Tongue (tissue), 2 donors: Measurements from ENCODE around the gene ATF4. TPM values are rescaled to one million over a fixed set of nuclear protein-coding genes. Genes with fewer than 3 reads are reported as not detected.

Experiments used
- DNase-seq: peaks from one replicate; pipeline ENCODE4 v3.0.0-alpha.2; 2015
- total RNA-seq: library from RNA; depleted of rRNA; stranded (reverse); fragments of >200 nt; gene quantifications from one replicate; pipeline ENCODE4 v1.2.3, GENCODE V29; 2014

The ATF4 gene
- total RNA-seq, 1 donor from 2014 or later, result 124 TPM

- no peak for DNase-seq
These were observed 38.6 kb downstream of the ATF4 start for GRCh38 chr22:39558950-39559349.

- DNase-seq, result no peak
These were observed 39.2 kb downstream of the ATF4 start for GRCh38 chr22:39559456-39560105.

- no peak for DNase-seq
These were observed 39.8 kb downstream of the ATF4 start for GRCh38 chr22:39560127-39560526.

GRCh38 chr22:39562839-39563489 lies 42.6 kb downstream of the ATF4 start:
- DNase-seq, result no peak

- no peak for DNase-seq
These were observed 43.4 kb downstream of the ATF4 start for GRCh38 chr22:39563571-39564428.

- DNase-seq, result no peak
These were observed 45.1 kb downstream of the ATF4 start for GRCh38 chr22:39565414-39565944.

- DNase-seq, result no peak
These were observed 47.0 kb downstream of the ATF4 start for GRCh38 chr22:39567135-39567946.

- no peak for DNase-seq
These were observed 48.1 kb downstream of the ATF4 start for GRCh38 chr22:39568278-39568981.

GRCh38 chr22:39569066-39569465 lies 48.7 kb downstream of the ATF4 start:
- DNase-seq, result no peak

- no peak for DNase-seq
These were observed 49.9 kb downstream of the ATF4 start for GRCh38 chr22:39570226-39570625.

GRCh38 chr22:39570665-39571064 lies 50.3 kb downstream of the ATF4 start, which contains the start of gene CACNA1I:
Gene CACNA1I, plus strand, starts transcription at chr22:39570753. Its CDS starts 0 bp downstream, at chr22:39570753.
- DNase-seq, result no peak

- DNase-seq, result no peak
These were observed 51.2 kb downstream of the ATF4 start for GRCh38 chr22:39571538-39571937.

Other genes starting within 250 kb of the ATF4 start
- 2,266 TPM for gene RPL3, start 200.9 kb upstream of the ATF4 start, total RNA-seq
- 20.0 TPM for gene SYNGR1, start 170.6 kb upstream of the ATF4 start, total RNA-seq
- 27.3 TPM for gene TAB1, start 120.8 kb upstream of the ATF4 start, total RNA-seq
- 2.9 TPM for gene MGAT3, start 63.5 kb upstream of the ATF4 start, total RNA-seq
- 16.0 TPM for gene MIEF1, start 18.3 kb upstream of the ATF4 start, total RNA-seq
- 34.8 TPM for gene RPS19BP1, start 12.2 kb downstream of the ATF4 start, total RNA-seq
- 0.10 TPM for gene CACNA1I, start 50.2 kb downstream of the ATF4 start, total RNA-seq